Panc1 (cell line): ENCODE measurements around the gene DDIT4L.

Experiments
- POLR2AphosphoS5 ChIP-seq: IDR thresholded peaks from 2 replicates; pipeline ENCODE4 v1.6.1; 2012; ENCODE audit warnings: mild to moderate bottlenecking, low read depth, low read length, moderate library complexity
- SIN3A ChIP-seq: IDR thresholded peaks from 2 replicates; pipeline ENCODE4 v1.6.1; 2012; ENCODE audit warnings: low read depth, mild to moderate bottlenecking, low read length, moderate library complexity, borderline replicate concordance; ENCODE audit not compliant: insufficient read depth
- TF ChIP-seq, protein P1 (sequence below): fragments of 450-650 bp; IDR thresholded peaks from 2 replicates; pipeline ENCODE4 v1.5.1; 2017; ENCODE audit warnings: mild to moderate bottlenecking
- TF ChIP-seq, protein P2 (sequence below), 2 experiments: IDR thresholded peaks; 2 replicates each; pipeline ENCODE4 v1.6.1; 2011 to 2012; ENCODE audit warnings: low read depth in 2 of 2, control low read depth in 1 of 2, low read length in 1 of 2, mild to moderate bottlenecking in 1 of 2, moderate library complexity in 1 of 2; ENCODE audit not compliant: insufficient read depth in 1 of 2

DNA sequence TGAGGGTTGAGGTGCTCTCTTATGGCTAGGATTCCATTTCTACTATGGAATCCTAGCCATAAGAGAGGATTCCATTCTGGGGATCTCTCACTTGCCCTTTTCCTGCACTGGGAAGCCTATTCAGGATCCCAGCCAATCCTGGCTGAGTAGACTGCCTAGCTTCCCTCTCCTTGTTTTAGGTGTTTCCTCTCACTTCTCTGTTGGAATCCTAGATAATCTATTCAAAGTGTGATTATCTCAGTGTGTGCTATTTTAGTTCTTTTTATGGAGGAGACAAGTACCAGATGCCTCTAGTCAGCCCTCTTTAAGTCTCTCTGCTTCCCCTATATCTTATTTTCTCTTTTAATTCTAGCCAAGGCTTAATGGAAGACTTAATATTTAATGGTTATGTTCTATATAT is 34.5 kb upstream of the DDIT4L start:
- TF ChIP-seq, protein P1, sequence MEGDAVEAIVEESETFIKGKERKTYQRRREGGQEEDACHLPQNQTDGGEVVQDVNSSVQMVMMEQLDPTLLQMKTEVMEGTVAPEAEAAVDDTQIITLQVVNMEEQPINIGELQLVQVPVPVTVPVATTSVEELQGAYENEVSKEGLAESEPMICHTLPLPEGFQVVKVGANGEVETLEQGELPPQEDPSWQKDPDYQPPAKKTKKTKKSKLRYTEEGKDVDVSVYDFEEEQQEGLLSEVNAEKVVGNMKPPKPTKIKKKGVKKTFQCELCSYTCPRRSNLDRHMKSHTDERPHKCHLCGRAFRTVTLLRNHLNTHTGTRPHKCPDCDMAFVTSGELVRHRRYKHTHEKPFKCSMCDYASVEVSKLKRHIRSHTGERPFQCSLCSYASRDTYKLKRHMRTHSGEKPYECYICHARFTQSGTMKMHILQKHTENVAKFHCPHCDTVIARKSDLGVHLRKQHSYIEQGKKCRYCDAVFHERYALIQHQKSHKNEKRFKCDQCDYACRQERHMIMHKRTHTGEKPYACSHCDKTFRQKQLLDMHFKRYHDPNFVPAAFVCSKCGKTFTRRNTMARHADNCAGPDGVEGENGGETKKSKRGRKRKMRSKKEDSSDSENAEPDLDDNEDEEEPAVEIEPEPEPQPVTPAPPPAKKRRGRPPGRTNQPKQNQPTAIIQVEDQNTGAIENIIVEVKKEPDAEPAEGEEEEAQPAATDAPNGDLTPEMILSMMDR = no peak
- no peak for TF ChIP-seq POLR2AphosphoS5
- no peak for TF ChIP-seq SIN3A
- TF ChIP-seq, protein P2, sequence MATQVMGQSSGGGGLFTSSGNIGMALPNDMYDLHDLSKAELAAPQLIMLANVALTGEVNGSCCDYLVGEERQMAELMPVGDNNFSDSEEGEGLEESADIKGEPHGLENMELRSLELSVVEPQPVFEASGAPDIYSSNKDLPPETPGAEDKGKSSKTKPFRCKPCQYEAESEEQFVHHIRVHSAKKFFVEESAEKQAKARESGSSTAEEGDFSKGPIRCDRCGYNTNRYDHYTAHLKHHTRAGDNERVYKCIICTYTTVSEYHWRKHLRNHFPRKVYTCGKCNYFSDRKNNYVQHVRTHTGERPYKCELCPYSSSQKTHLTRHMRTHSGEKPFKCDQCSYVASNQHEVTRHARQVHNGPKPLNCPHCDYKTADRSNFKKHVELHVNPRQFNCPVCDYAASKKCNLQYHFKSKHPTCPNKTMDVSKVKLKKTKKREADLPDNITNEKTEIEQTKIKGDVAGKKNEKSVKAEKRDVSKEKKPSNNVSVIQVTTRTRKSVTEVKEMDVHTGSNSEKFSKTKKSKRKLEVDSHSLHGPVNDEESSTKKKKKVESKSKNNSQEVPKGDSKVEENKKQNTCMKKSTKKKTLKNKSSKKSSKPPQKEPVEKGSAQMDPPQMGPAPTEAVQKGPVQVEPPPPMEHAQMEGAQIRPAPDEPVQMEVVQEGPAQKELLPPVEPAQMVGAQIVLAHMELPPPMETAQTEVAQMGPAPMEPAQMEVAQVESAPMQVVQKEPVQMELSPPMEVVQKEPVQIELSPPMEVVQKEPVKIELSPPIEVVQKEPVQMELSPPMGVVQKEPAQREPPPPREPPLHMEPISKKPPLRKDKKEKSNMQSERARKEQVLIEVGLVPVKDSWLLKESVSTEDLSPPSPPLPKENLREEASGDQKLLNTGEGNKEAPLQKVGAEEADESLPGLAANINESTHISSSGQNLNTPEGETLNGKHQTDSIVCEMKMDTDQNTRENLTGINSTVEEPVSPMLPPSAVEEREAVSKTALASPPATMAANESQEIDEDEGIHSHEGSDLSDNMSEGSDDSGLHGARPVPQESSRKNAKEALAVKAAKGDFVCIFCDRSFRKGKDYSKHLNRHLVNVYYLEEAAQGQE (IDR thresholded peaks at IDR 0.05; ENCODE audit: insufficient read depth in 1 of 2, low read depth in 2 of 2, low read length in 1 of 2) = no peak
